HEK293 (cell line): ENCODE results near the gene HIRA.

ENCODE experiments used
- CTCF ChIA-PET: fragments of 350-600 bp; formaldehyde crosslinking; extraction: SDS; loops from one replicate; lab custom pipeline; 2021; ENCODE audit warnings: antibody characterized with exemption; lab: Yijun Ruan, JAX
- POLR2A ChIA-PET: fragments of 300-600 bp; formaldehyde crosslinking; extraction: SDS; loops from one replicate; lab custom pipeline; 2020; ENCODE audit warnings: antibody characterized with exemption, inconsistent platforms; lab: Yijun Ruan, JAX
- H3K27ac ChIP-seq: fragments of 200-500 bp; sonication (Bioruptor generic); 2 replicates; pipeline ENCODE4 v1.5.1; 2014; ENCODE audit warnings: low read depth, low read length, control low read depth, inconsistent platforms; ENCODE audit errors: extremely low read depth
- H3K36me3 ChIP-seq, 2 experiments: fragments of 200-500 bp in 1 of 2; sonication (Bioruptor generic) in 1 of 2; 1 replicate in 1 of 2; 2 replicates in 1 of 2; pipeline ENCODE4 v1.5.1; 2014 to 2017; ENCODE audit warnings: inconsistent platforms in 2 of 2, low read length in 2 of 2; ENCODE audit not compliant: control insufficient read depth in 2 of 2, insufficient read depth in 1 of 2
- H3K4me1 ChIP-seq: fragments of 200-500 bp; sonication (Bioruptor generic); 2 replicates; pipeline ENCODE4 v1.5.1; 2014; ENCODE audit warnings: mild to moderate bottlenecking, low read length, inconsistent platforms; ENCODE audit not compliant: control insufficient read depth, insufficient read depth
- H3K4me3 ChIP-seq: 2 replicates; pipeline ENCODE4 v1.5.1; 2011; ENCODE audit warnings: low read depth, mild to moderate bottlenecking, control low read depth, low read length, moderate library complexity
- H3K9me3 ChIP-seq: fragments of 200-500 bp; sonication (Bioruptor generic); 2 replicates; pipeline ENCODE4 v1.5.1; 2014; ENCODE audit warnings: low read depth, low read length, inconsistent platforms; ENCODE audit not compliant: control insufficient read depth, insufficient read depth
- PRDM1 ChIP-seq: fragments of 450-650 bp; formaldehyde crosslinking; IDR thresholded peaks from 2 replicates; pipeline ENCODE4; 2016; ENCODE audit warnings: missing biosample characterization, missing genetic modification characterization
- SCRT1 ChIP-seq: fragments of 450-650 bp; formaldehyde crosslinking; IDR thresholded peaks from 2 replicates; pipeline ENCODE4 v1.5.1; 2016; ENCODE audit warnings: missing biosample characterization, missing genetic modification characterization, borderline replicate concordance
- SCRT2 ChIP-seq: fragments of 450-650 bp; formaldehyde crosslinking; IDR thresholded peaks from 2 replicates; pipeline ENCODE4 v1.5.1; 2016; ENCODE audit warnings: missing biosample characterization, missing genetic modification characterization
- ZBTB11 ChIP-seq: fragments of 450-650 bp; formaldehyde crosslinking; conservative IDR thresholded peaks from 2 replicates; pipeline ENCODE4 v1.5.1; 2016; ENCODE audit warnings: low read depth, missing biosample characterization, missing genetic modification characterization
- ZEB2 ChIP-seq: fragments of 450-650 bp; formaldehyde crosslinking; IDR thresholded peaks from 2 replicates; pipeline ENCODE4 v1.5.1; 2016; ENCODE audit warnings: missing biosample characterization, missing genetic modification characterization
- ZNF114 ChIP-seq: fragments of 450-650 bp; formaldehyde crosslinking; IDR thresholded peaks from 2 replicates; pipeline ENCODE4 v1.5.0; 2017; ENCODE audit warnings: missing biosample characterization, missing genetic modification characterization
- ZNF19 ChIP-seq: fragments of 450-650 bp; formaldehyde crosslinking; IDR thresholded peaks from 2 replicates; pipeline ENCODE4; 2016; ENCODE audit warnings: missing biosample characterization, missing genetic modification characterization, low read depth
- ZNF335 ChIP-seq: fragments of 450-650 bp; formaldehyde crosslinking; conservative IDR thresholded peaks from 2 replicates; pipeline ENCODE4 v1.5.1; 2016; ENCODE audit warnings: missing biosample characterization, missing genetic modification characterization
- ZNF341 ChIP-seq: fragments of 450-650 bp; formaldehyde crosslinking; IDR thresholded peaks from 2 replicates; pipeline ENCODE4; 2016; ENCODE audit warnings: low read depth, missing biosample characterization, missing genetic modification characterization
- ZNF362 ChIP-seq: fragments of 450-650 bp; formaldehyde crosslinking; IDR thresholded peaks from 2 replicates; pipeline ENCODE4 v1.5.1; 2016; ENCODE audit warnings: missing biosample characterization, missing genetic modification characterization
- ZNF654 ChIP-seq: fragments of 450-650 bp; formaldehyde crosslinking; IDR thresholded peaks from 2 replicates; pipeline ENCODE4 v1.5.1; 2016; ENCODE audit warnings: low read depth, missing biosample characterization, missing genetic modification characterization
- ZNF664 ChIP-seq: fragments of 450-650 bp; formaldehyde crosslinking; IDR thresholded peaks from 2 replicates; pipeline ENCODE4 v1.5.1; 2016; ENCODE audit warnings: missing biosample characterization, missing genetic modification characterization
- ZNF701 ChIP-seq: fragments of 450-650 bp; formaldehyde crosslinking; IDR thresholded peaks from 2 replicates; pipeline ENCODE4 v1.5.1; 2016; ENCODE audit warnings: missing biosample characterization, missing genetic modification characterization
- ZNF776 ChIP-seq: fragments of 450-650 bp; formaldehyde crosslinking; IDR thresholded peaks from 2 replicates; pipeline ENCODE4 v1.5.0; 2017; ENCODE audit warnings: missing biosample characterization, missing genetic modification characterization, borderline replicate concordance

Gene HIRA

DNA sequence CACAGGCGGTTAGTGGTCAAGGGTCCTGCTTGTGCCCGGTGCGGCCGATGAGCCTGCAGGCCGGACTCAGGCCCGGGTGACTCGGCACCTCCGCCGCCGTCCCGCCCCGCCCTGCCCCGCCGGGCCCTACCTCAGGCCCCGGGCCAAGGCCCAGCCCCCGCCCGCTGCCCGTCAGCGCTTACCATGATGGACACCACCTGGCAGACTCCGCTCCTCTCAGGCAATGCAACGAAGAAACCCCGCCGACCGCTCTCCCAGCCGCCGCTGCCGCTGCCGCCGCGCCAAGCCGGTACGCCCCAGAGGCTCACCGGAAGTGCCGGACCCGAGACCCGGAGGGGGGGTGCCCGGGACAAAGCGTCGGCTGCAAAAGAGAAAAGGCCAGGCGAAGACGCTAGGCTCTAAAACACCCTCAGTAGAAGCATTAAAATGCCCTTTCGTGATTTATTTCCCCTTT, 47.4 kb upstream of the HIRA start, which contains the start of gene UFD1 (continued):
- TF ChIP-seq ZBTB11 (tag by site-specific recombination) = peak; percentile 94

DNA sequence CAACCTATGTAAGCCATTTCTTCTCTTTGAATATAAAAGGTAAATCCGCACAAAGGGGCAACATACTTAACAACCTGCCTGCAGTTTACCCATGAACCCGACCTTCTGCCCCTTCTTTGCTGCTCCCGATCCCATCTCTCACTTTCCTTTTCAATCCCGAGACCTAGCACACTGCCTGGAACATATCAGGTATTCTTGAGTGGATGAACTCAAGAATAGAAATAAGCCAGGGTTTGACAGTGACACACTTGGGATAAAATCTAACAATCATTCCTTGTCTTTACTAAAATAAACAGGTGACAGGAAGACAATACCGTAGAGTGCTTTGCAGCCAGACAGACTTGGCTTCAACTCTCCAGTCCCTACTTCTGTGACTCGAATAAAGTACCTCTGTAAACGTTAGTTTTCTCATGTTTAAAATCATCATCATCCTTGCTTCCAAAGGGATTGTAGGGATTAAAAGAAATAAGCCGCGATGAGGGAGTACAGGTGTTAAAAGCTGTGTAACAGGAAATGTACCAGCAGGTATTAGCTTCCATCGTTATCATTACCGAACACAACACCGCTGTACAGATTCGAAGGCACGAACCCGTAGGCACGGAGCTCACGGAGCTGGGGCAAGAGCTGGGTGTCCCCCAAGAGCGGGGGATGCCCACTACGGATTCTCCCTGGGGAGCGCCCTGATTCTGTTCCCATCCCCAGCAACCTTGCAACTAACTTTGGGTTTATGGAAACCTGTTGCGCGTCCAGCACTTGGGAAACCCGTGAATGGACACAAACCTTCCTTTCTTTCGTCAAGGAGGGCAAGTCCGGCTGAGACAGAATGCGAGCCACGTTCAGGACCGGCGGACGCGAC, 46.7 kb upstream of the HIRA start:
- H3K4me1 ChIP-seq = no peaks in the 10 kb centered on the region

GRCh38 chr22:19477321-19478044, 46.0 kb upstream of the HIRA start:
- POLR2A ChIA-PET = interaction anchor here (1.7 to 3.4 kb wide), 2 partner anchors 30 to 299 kb away, joined by 3 to 20 read pairs; partner anchors contain the start of genes C22orf39 and SLC25A1
- H3K36me3 ChIP-seq = peaks cover 0 to 47% of the 10 kb centered on the region in 2 experiments; a peak in 2 of 3 replicates
- no peaks in the 10 kb centered on the region for H3K9me3 ChIP-seq
- TF ChIP-seq PRDM1 (tag by site-specific recombination) (peak; percentile 11; the same call in 1 of the 2 replicates), ZEB2 (tag by site-specific recombination) (no peak), ZNF701 (tag by site-specific recombination) (no peak), ZNF776 (tag by site-specific recombination) (no peak), ZNF654 (tag by site-specific recombination) (peak; percentile 42; the same call in 1 of the 2 replicates), ZNF19 (tag by site-specific recombination) (no peak), ZNF664 (tag by site-specific recombination) (0 out of 2 replicates have a peak, but pooled peaks have one; percentile 14), ZNF341 (tag by site-specific recombination) (no peak), ZNF362 (tag by site-specific recombination) (0 out of 2 replicates have a peak, but pooled peaks have one; percentile 33)
- TF ChIP-seq, all 188 proteins: peak for 4
- H3K4me3 ChIP-seq = peak overlapping the region; percentile 77
- CTCF ChIA-PET = interaction anchor here (0.5 to 4.6 kb wide), 10 partner anchors 9 to 717 kb away, joined by 3 to 31 read pairs (median 4); no protein-coding TSS in a partner anchor
- H3K4me1 ChIP-seq = no peaks in the 10 kb centered on the region
- H3K27ac ChIP-seq = no peak overlapping the region

More for the DNA sequence above, 46.7 kb upstream of the HIRA start:
- H3K36me3 ChIP-seq = peaks cover 2 to 47% of the 10 kb centered on the region in 2 experiments
- TF ChIP-seq ZNF335 (tag by site-specific recombination) (peak; percentile 57), SCRT2 (tag by site-specific recombination) (peak; percentile 99), ZNF114 (no peak), SCRT1 (tag by site-specific recombination) (peak; percentile 90)
- no peaks in the 10 kb centered on the region for H3K9me3 ChIP-seq
- CTCF ChIA-PET = interaction anchor here (0.6 to 4.6 kb wide), 12 partner anchors 10 to 716 kb away, joined by 3 to 31 read pairs (median 3); partner anchors contain the start of genes C22orf39 and ESS2
- H3K27ac ChIP-seq = peak overlapping the region; percentile 86
- peak overlapping the region; percentile 77 for H3K4me3 ChIP-seq
- POLR2A ChIA-PET = interaction anchor here (1.7 to 3.4 kb wide), 2 partner anchors 31 to 299 kb away, joined by 3 to 20 read pairs; partner anchors contain the start of genes C22orf39 and SLC25A1
